Measurements from ENCODE around the gene YWHAG. TPM values are rescaled to one million over a fixed set of nuclear protein-coding genes. Genes with fewer than 3 reads are reported as not detected.

Gene YWHAG
- total RNA-seq, 2 experiments from 2014 or later: 42.6 to 126 TPM

- Histone ChIP-seq H3K36me3 (ENCODE audit: insufficient read depth, low read length) (peaks cover 99% of the 10 kb centered on the region), H3K4me3 (ENCODE audit: low read depth, low read length, poor library complexity, severe bottlenecking) (no peak overlapping the region), H2AFZ (ENCODE audit: low read length) (no peak overlapping the region), H3K79me2 (ENCODE audit: insufficient read depth, low read depth, low read length) (peaks cover 84% of the 10 kb centered on the region), H3K9me3 (ENCODE audit: low read length) (no peaks in the 10 kb centered on the region), H3K27ac (ENCODE audit: low read depth, low read length, poor library complexity, severe bottlenecking) (no peak overlapping the region), H3K4me1 (ENCODE audit: insufficient read depth, low read length, poor library complexity, severe bottlenecking) (no peaks in the 10 kb centered on the region), H3K9me2 (ENCODE audit: insufficient read depth, low read length) (no peaks in the 10 kb centered on the region), H4K20me1 (ENCODE audit: insufficient read depth, low read length) (peaks cover 25% of the 10 kb centered on the region; the same call in 1 of the 2 replicates), H3K4me2 (ENCODE audit: low read length) (no peak overlapping the region)
- no peak for DNase-seq (ENCODE audit: low spot score)
- POLR2A ChIA-PET: interaction anchor here (1.1 kb wide), 1 partner anchor 11 kb away, joined by 4 read pairs; no protein-coding TSS in a partner anchor
- CTCF ChIA-PET (ENCODE audit: unreplicated experiment): no interaction called here
- TF ChIP-seq EZH2phosphoT487 (IDR thresholded peaks at IDR 0.05; ENCODE audit: borderline replicate concordance, low read depth, low read length) (no peak), CTCF (conservative IDR thresholded peaks at IDR 0.05; ENCODE audit: low read length) (no peak)
- intact Hi-C loops (cut with micrococcal nuclease; ENCODE audit: unreplicated experiment): no loop called here
- BruUV-seq (replicated peaks): TSS peak; percentile 5
Observed at GRCh38 chr7:76342222-76342621, 16.6 kb downstream of the YWHAG start.

GRCh38 chr7:76340617-76341131 lies 18.1 kb downstream of the YWHAG start:
- Histone ChIP-seq H3K9me3 (ENCODE audit: low read length) (no peaks in the 10 kb centered on the region), H3K79me2 (ENCODE audit: insufficient read depth, low read depth, low read length) (peaks cover 89% of the 10 kb centered on the region), H3K9me2 (ENCODE audit: insufficient read depth, low read length) (no peaks in the 10 kb centered on the region), H3K4me3 (ENCODE audit: low read depth, low read length, poor library complexity, severe bottlenecking) (no peak overlapping the region), H3K4me2 (ENCODE audit: low read length) (no peak overlapping the region), H3K36me3 (ENCODE audit: insufficient read depth, low read length) (peaks cover 99% of the 10 kb centered on the region), H2AFZ (ENCODE audit: low read length) (no peak overlapping the region), H4K20me1 (ENCODE audit: insufficient read depth, low read length) (peaks cover 22% of the 10 kb centered on the region; the same call in 1 of the 2 replicates), H3K4me1 (ENCODE audit: insufficient read depth, low read length, poor library complexity, severe bottlenecking) (no peaks in the 10 kb centered on the region), H3K27ac (ENCODE audit: low read depth, low read length, poor library complexity, severe bottlenecking) (no peak overlapping the region)
- TF ChIP-seq CTCF (conservative IDR thresholded peaks at IDR 0.05; ENCODE audit: low read length) (no peak), EZH2phosphoT487 (IDR thresholded peaks at IDR 0.05; ENCODE audit: borderline replicate concordance, low read depth, low read length) (no peak)
- intact Hi-C loops (cut with micrococcal nuclease; ENCODE audit: unreplicated experiment): no loop called here
- CTCF ChIA-PET (ENCODE audit: unreplicated experiment): no interaction called here
- POLR2A ChIA-PET: no interaction called here
- no TSS peak for BruUV-seq (replicated peaks)
- no peak for DNase-seq (ENCODE audit: low spot score)

GRCh38 chr7:76338298-76339084 lies 20.3 kb downstream of the YWHAG start:
- Histone ChIP-seq H4K20me1 (ENCODE audit: insufficient read depth, low read length) (peaks cover 22% of the 10 kb centered on the region; the same call in 1 of the 2 replicates), H3K4me3 (ENCODE audit: low read depth, low read length, poor library complexity, severe bottlenecking) (no peak overlapping the region), H3K4me1 (ENCODE audit: insufficient read depth, low read length, poor library complexity, severe bottlenecking) (no peaks in the 10 kb centered on the region), H3K4me2 (ENCODE audit: low read length) (no peak overlapping the region), H3K9me2 (ENCODE audit: insufficient read depth, low read length) (no peaks in the 10 kb centered on the region), H3K79me2 (ENCODE audit: insufficient read depth, low read depth, low read length) (peaks cover 98% of the 10 kb centered on the region), H3K27ac (ENCODE audit: low read depth, low read length, poor library complexity, severe bottlenecking) (no peak overlapping the region), H2AFZ (ENCODE audit: low read length) (no peak overlapping the region), H3K9me3 (ENCODE audit: low read length) (no peaks in the 10 kb centered on the region), H3K36me3 (ENCODE audit: insufficient read depth, low read length) (peaks cover 95% of the 10 kb centered on the region)
- DNase-seq (ENCODE audit: low spot score): no peak
- ChIA-PET CTCF (ENCODE audit: unreplicated experiment) (no interaction called here), POLR2A (interaction anchor here (0.6 kb wide), 1 partner anchor 55 kb away, joined by 3 read pairs; no protein-coding TSS in a partner anchor)
- TF ChIP-seq EZH2phosphoT487 (IDR thresholded peaks at IDR 0.05; ENCODE audit: borderline replicate concordance, low read depth, low read length): no peak
- TF ChIP-seq CTCF (conservative IDR thresholded peaks at IDR 0.05; ENCODE audit: low read length): no peak
- BruUV-seq (replicated peaks): no TSS peak
- intact Hi-C loops (cut with micrococcal nuclease; ENCODE audit: unreplicated experiment): no loop called here
